GM21529 (cell line): ENCODE data around the gene PARD3.
"Not testable (repeated sequence)": the region's sequence is repeated elsewhere in the genome, so short reads cannot be mapped to it uniquely, and the experiment has no call there.

Experiments used
- ATAC-seq: cut with Tn5 transposase; IDR thresholded peaks from one replicate; pipeline ENCODE4 v1.9.1; 2021; ENCODE audit not compliant: unreplicated experiment

PARD3 gene

DNA sequence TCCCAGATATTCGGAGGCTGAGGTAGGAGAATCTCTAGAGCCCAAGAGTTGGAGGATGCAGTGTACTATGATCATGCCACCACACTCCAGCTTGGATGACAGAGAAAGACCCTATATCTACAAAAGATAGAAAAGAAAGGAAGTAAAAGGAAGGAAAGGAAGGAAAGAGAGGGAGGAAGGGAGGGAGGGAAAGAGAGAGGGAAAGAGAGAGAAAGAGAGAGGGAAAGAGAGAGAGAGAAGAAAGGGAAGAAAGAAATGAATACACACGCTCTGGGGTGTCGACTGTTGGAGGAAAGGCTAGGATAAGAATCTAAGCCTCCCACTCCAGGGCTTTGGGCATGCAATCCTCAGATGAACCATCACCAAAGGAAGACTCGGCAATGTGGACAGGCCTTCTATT lies 69.9 kb downstream of the PARD3 start:
- ATAC-seq, result no peak

DNA sequence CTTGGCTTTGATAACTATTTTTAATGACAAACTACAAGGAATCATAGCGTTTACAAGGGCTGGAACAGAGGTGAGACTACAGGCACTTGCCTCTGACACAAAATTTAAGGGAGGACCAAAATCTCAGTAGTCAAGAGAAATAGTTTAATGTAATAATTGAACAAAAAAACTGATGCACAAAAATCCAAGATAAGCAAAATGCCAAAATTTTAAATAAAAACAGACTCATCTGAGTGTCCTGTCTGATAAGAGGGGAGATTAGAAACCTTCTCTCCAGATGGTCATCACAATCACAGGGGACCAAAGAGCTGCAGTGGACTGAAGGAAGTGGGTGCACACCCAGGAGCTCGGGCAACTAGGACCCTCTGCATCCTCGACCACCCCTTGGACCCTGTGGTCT lies 70.5 kb downstream of the PARD3 start:
- ATAC-seq, result no peak

DNA sequence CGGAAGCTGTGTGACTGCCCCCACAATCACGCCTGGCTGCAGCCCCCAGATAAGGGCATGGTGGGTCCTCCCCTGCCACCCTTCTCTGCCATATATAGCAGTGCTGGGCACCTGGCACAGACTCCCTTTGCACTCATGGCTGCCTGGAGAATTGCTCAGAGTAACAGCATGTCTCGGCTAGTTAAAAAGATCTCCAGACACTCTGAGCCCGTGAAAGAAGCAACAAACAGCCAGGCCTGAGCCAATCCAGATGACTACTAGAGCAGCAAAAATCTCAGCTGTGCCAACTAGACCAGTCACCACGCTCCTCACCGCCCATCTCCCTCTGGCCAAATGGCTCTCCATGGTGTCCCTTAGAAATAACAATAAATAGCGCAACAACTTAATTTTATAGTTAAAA lies 71.3 kb downstream of the PARD3 start:
- ATAC-seq, result no peak

DNA sequence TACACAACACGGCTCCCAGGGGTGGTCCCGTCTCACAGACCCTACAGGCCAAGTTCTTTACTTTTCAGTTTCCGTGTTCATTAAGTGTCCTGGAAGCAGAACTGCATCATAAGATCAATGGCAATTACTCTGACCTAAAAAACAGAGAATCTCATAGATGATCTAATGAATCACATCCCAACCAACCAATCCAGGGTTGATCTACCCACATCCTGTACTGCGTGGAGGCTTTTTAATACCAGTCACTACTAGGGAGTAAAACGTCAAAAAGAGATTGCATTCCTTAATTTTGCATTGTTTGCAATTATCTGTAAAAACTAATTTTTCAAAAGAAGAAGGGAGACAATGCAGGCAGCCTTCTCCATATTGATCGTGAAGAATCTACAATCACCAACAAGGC lies 72.6 kb downstream of the PARD3 start:
- no peak for ATAC-seq

DNA sequence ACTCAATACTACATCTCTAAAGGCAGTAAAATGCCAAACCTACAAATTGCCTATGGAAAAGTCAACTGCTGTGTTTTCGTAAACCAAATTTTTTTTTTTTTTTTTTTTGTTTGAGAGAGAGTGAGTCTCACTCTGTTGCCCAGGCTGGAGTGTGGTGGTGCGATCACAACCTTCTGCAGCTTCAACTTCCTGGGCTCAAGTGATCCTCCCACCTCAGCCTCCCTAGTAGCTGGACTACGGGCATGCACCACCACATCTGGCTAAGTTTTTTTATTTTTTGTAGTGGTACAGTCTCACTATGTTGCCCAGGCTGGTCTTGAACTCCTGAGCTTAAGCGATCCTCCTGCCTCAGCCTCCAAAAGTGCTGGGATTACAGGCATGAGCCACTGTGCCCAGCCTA lies 74.0 kb downstream of the PARD3 start:
- ATAC-seq, result not testable (repeated sequence)

DNA sequence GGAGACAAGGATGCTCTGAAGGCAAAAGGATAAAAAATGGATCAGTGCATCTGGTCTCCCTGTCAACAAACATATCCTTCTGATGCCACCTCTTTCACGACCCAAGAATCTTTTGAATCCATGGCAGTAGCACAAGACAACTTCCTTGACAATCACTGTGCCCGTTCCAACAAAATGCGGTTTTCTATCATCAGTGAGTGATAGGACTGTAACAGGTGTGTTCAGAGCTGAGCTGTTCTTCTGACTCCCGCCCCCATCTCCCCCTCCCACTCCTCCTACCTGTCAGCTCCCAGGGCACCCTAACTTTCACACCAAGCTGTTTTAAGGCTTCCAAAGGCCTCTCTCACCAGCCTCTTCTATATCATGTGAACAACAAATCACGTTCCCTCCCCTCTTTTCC lies 74.8 kb downstream of the PARD3 start:
- no peak for ATAC-seq

DNA sequence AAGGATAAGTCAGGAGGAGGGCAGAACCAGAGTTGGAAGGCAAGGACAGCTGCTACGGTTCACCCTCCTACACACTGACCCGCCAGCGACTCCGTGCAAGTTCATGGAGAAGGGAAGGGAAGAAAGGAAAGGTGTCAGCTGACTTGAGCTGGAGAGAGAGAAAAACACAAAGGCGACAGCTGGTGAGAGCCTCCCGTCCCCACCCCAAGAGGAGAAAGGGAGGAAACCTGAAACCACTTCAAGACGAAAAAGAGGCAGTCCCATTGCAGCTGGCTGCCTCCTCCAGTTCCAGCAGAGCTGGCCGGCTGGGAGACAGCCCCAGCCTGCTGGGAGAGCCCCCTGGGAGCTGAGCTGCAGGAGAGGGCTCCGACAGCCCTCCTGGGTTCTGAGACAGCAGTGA lies 75.2 kb downstream of the PARD3 start:
- no peak for ATAC-seq

DNA sequence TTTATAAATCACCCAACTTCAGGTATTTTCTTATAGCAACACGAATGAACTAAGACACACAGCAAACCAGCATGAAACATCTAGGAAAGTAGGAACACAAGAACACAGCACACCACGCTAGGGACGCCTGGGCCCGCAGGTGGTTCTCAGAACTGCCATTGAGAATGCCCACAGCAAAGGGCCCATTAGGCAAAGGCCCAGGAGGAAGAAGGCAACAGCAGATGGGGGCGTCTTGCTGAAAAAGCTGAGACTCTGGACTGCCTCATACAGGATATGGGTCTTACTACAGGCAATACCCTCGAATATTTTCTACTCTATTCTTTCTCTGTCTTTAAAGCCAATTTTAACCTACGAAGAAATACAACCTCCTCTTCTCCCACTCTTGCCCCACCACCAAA lies 77.3 kb downstream of the PARD3 start:
- no peak for ATAC-seq

DNA sequence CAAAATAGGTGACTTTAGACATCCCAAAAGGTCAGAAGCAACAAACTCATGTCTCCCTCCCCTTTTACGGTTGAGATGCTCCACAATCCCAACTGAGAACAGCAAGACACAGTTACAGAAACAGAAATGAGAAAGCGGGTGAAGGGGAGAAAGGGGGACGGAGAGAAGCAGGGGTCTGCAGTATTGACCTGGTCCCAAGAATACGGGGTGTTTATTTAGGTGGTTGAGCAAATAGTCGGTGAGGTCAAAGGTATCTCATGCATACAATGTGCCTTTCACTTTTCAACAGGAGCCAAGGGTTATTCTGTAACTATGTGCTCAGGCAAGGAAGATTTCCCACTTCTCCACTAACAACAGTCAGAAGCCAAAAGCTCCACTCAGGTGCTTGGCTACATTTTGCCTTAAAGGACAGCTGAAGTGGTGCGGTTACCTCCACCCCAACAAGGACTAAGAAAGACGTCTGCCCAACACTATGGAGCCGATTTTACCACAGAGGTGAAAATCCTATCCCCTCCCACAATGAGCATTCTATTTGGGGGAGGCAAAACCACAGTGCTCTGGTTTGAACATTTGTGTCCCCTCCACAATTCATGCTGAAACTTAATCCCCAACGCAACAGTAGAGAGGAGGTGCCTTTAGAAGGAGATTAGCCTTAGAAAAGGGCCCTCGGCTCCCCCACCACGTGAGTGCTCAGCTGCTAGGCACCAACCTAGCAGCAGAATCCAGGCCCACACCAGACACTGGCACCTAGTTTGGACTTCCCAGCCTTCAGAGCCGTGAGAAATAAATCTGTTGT lies 77.9 kb downstream of the PARD3 start:
- ATAC-seq, result no peak

DNA sequence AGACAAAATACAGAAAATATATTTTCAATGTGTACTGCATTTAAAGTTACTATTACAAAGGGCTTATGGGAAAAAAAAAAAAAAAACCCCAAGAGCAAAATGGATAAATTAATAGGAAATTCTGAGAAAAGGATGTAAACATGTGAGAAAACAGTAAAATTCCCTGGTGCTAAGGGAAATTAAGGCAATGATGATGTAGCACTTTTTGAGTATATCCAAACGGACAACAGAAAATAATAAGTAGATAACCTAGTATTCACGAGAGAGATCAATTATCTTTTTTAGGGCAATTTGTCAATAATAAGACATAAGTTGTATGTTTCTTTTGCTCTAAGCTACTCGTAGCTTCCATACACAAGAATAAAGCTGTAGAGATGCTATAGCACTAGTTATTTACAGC lies 80.2 kb downstream of the PARD3 start:
- no peak for ATAC-seq

DNA sequence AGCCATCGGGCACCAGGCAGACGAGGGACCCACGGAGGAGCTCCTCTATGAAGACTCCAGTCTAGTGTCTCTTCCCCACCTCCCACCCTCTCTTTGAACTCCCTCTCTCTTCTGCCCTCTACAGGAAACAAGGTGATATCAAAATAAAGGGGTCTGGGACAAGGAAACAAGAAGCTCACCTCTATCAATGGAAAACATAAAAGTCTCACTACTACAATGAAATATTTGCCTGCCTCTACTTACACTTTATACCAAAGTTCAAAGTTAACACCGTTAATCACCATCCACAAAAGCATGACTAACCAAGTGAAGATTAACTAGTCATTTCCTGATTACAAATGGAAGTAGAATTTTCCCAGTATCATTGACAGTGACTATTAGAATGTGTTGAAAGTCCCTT lies 82.2 kb downstream of the PARD3 start:
- ATAC-seq, result no peak

DNA sequence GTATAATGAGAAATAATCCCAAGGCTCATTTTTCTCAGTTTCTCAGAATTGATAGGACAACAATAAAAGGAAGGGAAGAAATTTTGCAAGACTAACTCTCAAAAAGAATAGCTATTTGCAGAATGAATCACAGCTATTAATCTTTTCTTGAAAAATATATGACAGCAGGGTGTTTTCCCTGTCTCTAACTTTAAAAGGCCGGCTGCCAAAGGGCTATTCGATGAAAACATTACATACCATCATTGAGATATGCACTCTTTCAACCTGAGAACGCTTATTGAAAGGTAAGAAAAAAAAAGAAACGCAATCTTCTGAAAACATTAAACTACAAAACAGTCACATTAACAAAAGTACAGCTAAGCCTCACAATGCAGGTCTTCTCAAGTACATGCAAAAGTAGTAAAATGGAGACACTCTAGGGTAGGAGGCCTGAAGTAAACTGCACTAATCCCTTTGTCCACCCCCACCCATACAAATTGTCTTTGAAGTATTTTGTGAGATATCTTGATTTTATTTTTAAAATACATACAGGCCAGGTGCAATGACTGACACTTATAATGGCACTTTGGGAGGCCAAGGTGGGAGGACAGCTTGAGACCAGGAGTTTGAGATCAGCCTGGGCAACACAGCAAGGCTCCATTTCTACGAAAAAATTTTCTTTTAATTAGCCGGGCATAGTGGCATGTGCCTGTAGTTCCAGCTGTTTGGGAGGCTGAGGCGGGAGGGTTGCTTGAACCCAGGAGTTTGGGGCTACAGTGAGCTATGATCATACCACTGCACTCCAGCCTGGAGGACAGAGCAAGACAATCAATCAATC lies 83.0 kb downstream of the PARD3 start:
- ATAC-seq, result no peak

DNA sequence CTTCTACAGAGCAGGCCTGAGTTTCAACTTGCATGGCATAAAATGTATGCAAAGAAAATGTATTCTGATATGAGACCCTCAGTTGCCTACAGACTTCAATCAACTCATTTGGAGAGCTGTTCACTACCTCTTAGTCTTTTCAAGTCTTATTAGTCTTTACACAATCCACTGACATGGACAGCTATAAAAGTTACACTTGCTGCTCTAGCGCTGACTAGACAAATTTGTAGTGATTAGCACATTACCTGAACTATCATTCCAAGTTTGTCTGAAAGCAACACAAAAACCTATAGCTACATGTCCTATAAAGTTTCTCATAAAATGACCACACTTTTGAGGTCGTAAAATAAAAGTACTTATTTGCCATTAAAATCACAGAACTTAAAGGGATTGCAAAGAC lies 83.9 kb downstream of the PARD3 start:
- no peak for ATAC-seq

DNA sequence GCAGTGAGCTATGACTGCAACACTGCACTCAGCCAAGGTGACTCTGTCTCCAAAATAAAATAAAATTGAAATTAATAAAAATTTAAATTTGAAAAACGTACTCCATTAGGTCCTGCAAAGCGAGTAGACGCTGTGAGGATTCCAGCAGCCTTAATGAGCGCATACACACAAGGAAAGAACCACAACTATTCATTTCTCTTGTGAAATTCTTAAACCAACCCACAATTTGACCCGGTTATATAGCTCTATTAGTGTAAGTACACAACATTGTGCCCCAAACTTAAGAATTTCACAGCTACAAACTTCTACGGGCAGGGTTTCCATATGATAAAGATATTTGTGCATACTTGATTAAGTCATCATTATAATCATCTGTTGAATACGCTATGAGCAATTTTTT lies 84.4 kb downstream of the PARD3 start:
- ATAC-seq, result no peak

DNA sequence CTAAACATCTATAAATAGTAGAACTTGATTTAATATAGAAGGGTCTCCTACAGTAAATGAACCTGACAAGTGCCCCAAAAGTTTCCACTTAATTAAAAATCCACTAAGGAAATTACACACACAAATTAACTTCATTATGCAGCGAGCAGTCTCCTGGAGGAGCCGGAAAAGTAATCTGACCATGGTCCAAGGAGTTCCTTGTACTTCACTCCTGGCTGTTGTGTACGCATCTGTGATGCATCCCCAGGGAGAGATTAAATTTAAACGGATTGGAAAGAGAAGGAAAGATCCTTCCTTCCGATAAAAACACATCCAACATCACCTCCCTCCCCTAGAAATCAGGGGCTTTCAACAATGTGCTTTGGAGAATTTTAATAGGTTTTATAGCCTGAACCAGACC lies 85.5 kb downstream of the PARD3 start:
- no peak for ATAC-seq

DNA sequence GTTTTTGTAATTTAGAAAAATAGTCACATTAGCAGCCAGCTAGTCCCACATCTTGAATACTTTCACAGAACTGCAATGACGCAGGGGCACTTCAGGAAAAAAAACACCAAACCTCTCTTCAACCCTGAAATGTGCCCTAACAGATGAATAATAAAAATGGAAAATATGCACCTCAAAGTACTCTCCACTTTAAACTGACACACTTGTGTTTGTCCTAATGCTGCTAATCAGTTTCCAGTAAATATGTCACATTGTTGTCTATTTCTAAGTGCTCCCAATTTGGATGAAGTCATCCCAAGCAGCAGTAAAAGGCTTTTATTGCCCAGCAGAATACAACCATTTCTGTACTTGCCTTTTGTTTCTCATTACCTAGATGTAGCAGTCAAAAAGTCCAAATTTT lies 86.7 kb downstream of the PARD3 start:
- ATAC-seq, result no peak

DNA sequence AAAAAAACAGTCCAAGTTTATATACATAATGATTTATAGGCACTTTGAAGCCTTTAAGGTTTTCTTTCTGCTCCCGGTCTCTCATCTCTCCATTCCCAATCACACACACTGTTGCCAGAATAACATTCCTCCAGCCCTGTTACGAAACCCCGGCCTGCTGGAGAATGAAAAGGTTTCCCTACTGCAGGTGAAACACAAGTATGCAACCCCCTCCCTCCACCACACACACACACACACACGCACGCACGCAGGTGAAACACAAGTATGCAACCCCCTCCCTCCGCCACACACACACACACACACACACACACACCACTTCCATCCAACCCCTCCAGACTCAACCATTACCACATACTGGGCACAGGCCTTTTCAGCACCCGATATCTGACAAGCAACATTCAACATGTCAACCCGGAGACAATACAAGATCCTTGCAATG lies 87.5 kb downstream of the PARD3 start:
- no peak for ATAC-seq

DNA sequence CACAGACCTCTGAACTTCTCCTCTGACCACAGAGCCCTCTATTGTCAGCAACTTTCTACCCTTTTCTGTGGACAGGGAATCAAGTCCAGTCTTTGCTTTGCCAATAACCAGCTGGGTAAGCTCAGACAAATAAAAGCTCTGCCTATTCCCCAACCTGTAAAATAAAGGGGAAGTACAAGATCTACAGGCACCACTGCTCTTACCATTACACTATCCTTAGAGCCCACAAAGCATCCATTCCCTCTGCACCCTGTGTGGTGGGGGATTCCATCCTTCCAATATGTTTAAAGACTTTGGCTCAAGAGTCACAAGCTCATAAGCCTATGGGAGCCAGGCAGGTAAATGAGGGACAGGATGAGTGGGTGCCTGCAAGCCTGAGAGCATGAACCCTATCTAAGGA lies 88.2 kb downstream of the PARD3 start:
- ATAC-seq, result no peak

DNA sequence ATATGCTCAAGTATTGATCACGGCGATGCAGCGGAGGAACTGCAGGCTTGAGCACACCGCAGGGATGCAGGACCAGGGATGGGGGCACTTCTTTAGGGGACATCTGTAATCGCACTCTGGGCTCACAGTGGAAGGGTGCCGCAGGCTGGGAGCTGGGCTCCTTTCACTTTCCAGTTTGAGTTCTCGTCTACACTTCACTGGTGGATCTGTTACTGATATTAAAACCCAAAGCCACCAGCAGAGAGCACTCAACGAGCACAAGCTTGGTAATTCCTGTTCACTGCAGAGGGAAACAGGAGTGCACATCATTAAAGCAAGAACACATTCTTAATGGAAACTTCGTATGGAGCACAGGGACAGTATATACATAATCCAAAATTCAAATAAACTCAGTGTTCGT lies 91.3 kb downstream of the PARD3 start:
- peak; percentile 48 for ATAC-seq

DNA sequence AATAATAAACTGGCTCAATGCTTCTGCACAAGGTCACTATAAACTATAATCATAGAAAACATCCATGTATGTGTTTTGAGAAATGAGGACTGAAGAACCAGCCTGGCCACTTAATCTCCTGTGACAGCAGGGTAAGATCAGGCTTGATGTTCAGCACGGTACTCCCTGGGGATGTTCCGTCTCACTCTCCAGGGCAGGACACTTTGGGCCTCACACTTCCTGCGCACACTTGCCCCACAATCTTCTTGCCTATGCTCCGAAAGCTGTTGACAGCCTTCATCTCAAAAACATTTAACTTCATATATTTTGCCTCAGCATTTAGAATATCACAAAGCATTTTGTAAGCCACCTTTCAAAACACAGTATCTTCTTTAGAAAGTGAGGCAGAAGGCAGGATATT lies 92.7 kb downstream of the PARD3 start:
- ATAC-seq, result no peak

DNA sequence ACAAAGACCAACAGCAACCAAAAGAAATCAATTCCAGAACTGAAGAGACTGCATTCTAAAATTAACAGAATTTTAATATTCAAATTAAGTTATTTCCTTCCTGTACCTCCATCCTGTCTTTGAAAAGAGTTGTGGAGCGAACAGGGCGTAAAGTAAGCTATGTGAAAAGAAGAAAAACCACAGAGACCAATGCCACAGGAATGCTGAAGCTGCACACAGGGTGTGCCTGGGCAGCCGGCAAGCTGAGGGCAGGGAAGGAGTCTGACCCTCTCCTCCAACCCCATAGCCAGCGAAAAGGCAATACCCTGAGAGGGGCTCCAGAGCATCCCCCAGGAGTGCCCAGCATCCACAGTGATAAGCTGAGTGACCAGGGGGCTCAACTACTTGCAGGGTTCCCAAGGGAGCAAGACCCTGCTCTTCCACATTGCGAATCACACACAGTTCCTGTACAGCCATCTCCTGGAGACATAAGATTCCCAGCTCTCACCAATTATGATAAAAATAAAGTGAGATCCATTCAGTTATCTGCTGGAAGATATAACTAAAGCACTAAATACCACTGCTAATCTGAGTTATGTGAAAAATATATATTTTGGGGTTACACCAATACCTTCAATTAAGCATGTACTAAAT lies 93.8 kb downstream of the PARD3 start:
- ATAC-seq, result no peak

DNA sequence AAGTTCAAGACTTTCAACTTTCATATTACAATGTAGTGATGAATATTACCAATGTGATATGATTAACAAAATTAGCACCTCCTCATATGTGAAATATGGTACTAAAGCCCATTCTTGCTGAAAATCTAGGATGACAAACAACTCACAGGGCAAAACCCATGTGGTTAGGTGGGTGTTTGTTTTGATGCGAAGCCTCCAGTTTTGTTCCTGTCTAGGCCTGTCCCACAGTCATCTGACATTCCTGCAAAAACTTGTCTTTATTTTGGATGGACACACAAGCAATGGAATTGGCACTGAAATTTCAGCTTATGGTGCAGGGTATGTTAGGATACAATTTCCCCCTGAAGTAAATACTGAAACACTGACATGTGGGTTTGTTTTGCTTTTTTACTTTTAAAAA lies 95.3 kb downstream of the PARD3 start:
- no peak for ATAC-seq
